Activated naive CD4-positive, alpha-beta T cell treated with anti-CD3 and anti-CD28 coated beads, Interleukin-2, amount 50 U/mL, for 16 hours (primary cell): ENCODE data around the gene UCHL5.
"Not testable (repeated sequence)": the region's sequence is repeated elsewhere in the genome, so short reads cannot be mapped to it uniquely, and the experiment has no call there.

Experiments used
- DNase-seq: peaks from one replicate; pipeline ENCODE4 v3.0.0-alpha.2; 2020

The UCHL5 gene

DNA sequence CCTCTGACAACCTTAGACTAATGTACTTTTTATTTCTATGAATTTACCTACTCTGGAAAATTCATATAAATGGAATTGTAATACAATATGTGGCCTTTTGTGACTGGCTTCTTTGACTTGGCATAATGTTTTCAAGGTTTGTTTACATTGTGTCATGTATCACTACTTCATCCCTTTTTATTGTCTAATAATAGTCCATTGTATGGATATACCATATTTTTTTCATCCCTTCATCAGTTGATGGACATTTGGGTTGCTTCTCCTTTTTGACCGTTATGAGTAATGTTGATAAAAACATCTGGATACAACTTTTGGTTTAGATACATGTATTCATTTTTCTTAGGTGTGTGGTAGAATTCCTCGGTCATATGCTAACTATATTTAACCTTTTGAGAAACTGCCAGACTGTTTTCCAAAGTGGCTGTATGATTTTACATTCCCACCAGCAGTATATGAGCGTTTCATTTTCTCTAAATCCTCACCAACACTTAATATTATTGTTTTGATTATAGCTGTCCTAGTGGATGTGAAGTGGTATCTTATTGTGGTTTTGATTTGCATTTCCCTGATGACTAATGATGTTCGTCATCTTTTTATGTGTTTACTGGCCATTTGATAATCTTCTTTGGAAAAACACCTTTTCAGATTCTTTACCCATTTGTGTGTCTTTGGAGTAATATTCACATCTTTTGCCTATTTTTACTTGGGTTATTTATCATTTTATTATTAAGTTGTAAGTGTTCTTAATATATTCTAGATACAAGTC is 3.7 kb upstream of the UCHL5 start:
- no peak for DNase-seq

DNA sequence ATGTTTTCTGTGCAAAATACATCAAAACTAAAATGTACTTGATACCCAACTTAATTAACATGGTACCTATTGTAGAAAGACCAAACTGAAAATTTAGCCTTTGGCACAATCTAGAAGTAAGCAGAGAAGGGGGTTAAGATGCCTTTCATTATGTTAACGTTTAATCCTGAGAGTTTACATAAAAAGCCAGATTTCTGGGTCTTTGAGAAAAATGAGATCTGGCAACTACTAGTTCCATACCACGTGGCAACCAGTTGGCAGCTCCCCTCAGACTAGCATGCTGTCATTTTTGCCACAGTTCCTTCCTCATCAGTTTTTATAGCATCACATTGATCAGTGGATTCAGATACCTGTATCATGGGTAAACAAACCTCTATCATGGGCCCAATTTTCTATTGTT is 1.8 kb upstream of the UCHL5 start:
- DNase-seq = no peak

DNA sequence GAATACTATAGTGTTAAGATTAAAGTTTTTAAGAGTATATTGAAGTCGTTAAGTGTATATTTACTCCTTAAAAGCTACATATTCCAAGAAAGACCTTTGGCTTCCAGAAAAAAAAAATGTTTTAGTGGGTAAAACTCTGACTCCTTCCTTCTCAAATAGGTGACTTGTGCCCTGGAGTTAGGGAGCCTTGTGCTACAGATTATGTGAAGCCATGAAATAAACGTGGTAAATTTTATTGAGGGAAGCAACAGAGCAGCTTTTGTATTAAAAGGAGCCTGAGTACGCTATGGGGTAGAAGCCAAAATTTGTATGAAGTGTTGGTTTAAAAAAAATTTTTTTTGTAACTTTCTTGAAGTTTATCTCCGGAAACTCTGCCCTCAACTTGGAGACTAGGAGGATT is 1.2 kb upstream of the UCHL5 start:
- DNase-seq = no peak

DNA sequence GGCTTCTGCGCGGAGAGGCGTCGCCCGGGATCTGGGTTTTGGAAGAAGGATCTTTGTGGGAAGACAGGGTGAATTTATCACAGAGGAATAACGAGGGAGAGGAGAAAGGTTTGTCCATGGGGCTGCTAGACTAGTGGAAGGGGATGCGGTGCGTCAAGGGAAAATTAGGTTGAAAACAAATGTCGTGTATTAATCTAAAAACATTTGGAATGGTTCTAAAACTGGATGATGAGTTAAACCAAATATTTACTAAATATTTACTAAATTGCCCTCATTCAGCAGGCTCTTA is 899 bp upstream of the UCHL5 start:
- no peak for DNase-seq

DNA sequence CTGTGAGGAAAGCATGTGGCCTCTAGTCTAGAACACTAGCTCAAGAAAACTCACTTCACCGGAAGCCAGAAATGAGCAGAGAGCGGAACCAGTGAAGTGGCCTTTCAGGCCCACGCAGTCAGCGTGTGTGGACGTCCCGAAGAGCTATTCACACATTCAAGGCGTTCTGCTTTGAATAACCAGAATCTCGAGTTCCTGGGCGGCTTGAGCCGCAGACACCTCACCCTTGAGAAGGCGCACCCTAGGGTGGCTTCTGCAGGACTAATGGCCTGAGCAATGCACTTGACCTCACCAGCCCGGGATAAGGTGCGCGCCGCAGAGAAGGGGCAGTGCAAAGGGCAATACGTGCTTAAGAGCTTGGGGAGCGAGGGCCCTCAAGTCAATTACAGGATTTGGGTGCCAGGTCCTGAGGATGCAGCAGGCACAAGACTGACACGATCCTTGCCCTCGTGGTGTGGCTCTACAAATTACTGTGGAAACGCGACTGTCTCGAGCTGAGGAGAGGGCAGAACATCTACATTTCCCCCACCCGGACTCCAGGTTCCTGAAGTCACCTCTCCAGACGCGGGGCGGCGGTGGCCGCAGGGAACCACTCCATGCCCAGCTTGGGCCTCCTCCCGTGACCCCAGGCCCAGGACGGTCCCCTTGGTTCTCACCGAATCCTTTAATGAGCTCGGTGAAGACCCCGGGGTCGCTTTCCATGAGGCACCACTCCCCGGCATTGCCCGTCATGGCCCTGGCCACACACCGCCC is 455 bp downstream of the UCHL5 start:
- DNase-seq = peak; percentile 57

DNA sequence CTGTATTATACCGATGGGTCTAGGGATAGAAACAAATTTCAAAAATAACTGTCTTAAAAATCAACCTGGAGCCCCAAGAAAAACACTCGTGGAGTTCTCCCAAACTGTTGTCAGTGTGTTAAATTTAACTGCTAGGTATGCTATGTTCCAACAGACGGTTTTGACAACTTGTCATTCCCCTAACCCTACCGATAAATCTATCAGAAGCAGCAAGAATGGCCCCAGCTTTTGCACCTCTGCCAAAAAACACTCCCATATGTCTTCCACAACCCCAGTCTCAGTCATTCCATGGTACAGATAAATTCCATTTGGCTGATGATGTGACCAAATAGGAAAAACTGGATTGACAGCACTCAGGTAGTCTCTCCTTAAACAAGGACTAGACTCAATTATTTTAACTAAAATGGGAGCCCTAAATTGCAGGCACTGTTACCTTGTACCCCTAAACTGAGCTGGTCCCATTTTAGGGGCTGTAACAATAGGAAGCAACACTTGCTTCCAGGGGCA is 4.9 kb downstream of the UCHL5 start:
- no peak for DNase-seq

DNA sequence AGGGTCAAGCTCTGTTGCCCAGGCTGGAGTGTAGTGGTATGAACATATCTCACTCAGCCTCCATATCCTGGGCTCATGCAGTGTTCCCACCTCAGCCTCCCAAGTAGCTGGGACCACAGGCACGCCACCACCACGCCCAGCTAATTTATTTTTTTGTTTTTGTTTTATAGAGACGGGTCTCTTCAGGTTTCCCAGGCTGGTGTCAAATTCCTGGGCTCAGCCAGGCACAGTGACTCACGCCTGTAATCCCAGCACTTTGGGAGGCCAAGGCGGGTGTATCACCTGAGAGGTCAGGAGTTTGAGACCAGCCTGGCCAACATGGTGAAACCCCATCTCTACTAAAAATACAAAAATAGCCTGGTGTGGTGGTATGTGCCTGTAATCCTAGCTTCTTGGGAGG is 10.2 kb downstream of the UCHL5 start:
- not testable (repeated sequence) for DNase-seq

DNA sequence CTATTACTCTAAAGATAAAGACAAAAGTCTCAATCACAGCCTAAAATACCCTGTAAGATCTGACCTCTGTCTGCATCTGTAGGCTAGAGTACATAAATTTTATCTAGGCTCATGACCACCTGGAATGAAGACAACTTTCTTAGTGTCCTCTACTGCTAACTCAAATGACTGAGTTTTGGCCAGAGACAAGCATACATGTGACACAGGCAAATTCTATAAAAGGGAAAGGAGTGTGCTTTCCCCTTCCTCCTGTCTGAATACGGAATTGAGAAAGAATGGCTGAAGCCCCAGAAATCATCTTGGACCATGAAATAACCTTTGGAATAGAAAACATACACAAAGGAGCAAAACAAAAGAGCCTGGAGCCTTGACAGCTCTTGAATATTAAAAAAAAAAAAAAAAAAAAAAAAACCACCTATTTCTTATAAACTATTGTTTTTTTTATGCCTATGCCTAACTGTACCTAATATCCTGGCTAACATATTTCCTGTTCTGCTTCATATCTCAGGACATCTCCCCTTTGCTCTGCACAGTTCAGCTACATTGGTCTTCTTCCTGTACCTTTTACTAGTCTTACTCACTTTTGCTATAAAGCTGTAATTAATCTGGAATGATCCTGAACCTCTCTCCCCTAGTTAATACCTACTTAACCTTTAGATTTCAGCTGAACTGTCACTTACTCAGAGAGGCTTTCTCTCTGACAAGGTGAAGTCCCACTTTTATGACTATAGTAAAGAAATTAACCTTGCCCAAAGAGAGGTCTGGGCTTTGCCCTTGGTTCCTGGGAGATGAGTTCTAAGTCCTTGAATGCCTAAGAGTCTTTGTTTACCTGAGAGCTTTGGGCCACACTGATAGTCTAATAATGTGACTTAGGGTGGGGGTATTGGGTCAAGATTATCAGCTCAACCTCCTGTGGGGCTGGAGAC is 16.1 kb downstream of the UCHL5 start:
- DNase-seq = no peak

DNA sequence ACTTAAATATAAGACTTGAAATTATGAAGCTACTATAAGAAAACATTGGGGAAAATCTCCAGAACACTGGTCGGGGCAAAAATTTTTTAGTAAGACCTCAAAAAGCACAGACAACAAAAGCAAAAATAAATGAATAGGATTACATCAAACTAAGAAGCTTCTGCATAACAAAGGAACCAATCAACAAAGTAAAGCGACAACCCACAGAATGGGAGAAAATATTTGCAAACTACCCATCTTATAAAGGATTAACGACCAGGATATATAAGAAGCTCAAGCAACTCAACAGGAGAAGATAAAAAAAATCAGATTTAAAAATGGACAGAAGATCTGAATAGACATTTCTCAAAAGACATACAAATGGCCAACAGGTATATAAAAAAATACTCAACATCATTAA is 19.1 kb downstream of the UCHL5 start:
- DNase-seq = no peak

DNA sequence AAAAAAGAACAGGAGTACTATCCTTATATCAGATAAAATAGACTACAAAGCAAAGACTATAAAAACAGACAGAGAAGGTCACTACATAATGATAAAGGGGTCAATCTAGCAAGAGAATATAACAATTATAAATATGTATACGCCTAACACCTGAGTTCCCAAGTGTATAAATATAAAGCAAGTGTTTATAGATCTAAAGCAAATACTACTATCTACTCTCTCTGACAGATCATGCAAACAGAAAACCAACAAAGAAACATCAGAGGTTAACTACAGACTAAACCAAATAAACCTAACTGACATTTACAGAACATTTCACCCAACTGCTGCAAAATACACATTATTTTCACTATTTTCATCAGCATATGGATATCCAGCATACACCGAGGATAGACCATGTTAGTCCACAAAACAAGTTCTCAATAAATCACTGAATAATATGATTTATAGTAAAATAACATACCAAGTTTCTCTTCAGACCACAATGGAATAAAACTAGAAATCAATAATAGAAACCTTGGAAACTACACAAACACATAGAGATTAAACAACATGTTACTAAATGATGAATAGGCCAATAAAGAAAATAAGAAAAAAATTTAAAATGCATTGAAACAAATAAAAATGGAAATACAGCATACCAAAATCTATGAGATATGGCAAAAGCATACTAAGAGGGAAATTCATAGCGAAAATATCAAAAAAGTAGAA is 22.7 kb downstream of the UCHL5 start:
- DNase-seq = no peak

DNA sequence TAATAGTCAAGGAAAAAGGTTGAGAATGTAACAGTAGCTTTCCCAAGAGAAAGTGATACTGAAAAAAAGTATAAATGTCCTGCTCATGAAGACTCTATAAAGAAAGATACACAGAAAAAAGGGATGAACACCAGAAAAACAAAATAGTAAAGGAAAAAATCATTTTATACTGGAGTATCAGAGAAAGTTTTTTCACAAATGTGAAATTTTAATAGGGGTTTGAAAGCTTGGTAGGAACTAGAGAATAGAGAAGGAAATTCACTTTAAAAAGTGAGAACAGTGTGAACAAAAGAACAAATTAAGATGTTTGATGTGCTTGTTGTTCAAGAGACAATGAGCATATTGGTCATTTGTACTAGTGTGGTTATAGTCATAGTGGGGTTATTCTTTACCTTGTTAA is 25.6 kb downstream of the UCHL5 start:
- no peak for DNase-seq

DNA sequence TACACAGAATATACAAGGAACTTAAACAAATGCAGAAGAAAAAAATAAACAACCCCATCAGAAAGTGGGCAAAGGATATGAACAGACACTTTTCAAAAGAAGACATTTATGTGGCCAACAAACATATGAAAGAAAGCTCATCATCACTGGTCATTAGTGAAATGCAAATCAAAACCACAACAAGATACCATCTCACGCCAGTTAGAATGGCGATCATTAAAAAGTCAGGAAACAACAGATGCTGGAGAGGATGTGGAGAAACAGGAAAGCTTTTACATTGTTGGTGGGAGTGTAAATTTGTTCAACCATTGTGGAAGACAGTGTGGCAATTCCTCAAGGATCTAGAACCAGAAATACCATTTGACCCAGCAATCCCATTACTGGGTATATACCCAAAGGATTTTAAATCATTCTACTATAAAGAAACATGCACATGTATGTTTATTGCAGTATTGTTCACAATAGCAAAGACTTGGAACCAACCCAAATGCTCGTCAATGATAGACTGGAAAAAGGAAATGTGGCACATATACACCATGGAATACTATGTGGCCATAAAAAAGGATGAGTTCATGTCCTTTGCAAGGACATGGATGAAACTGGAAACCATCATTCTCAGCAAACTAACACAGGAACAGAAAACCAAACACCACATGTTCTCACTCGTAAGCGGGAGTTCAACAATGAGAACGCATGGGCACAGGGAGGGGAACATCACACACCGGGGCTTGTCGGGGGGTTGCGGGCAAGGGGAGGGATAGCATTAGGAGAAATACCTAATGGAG is 26.3 kb downstream of the UCHL5 start:
- not testable (repeated sequence) for DNase-seq

DNA sequence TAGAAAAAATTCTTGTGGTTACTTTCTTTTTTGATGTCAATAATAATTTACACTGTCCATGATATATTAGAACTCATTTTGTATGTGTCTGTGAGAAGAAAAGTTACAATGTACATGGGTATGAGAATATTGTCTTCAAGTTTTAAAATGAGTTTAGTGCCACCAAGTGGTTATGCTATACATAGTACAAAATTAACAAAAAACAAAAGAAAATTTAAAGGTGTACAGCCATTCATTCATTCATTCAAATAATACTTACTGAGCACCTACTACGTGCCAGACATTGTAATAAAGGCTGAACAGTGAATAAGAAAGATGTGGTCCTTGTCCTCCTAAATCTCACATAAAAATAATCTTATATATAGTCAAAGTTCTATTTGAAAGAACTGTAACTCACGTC is 27.7 kb downstream of the UCHL5 start:
- DNase-seq = no peak

DNA sequence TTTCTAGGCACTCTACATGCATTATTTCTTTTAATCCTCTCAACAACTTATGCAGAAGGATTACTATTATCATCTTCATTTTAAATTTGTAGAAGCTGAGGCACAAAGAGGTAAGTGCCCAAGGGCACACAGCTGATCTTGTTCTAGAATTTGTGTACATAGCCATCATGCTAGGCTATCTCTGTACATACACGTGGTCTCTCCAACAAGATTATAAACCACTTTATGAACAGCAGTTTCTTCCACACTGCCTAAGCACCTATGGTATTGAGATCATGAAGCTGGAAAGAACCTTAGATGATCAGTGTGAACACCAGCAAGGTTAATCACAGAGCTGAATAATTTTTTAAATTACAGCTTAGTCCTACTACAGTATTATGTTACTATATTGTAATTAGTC is 28.9 kb downstream of the UCHL5 start:
- no peak for DNase-seq

DNA sequence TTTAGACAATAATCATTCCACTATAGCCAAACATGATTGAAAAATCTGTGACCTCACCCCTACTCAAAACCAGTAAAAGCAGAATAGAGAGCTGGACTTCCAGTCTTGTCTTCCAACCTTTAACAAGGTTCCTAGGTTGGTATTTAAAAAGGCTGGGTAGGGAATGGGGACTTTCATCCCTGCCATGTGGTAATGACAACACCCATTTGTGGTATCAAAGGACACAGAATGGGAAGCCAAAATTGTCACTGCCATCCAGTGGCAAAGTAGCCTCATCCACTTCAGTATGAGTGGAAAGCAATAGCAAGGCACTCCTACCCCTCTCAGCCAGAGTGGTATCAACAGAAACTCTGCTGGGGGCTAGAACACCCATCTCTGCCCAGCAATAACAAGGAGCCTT is 33.9 kb downstream of the UCHL5 start:
- DNase-seq = no peak

DNA sequence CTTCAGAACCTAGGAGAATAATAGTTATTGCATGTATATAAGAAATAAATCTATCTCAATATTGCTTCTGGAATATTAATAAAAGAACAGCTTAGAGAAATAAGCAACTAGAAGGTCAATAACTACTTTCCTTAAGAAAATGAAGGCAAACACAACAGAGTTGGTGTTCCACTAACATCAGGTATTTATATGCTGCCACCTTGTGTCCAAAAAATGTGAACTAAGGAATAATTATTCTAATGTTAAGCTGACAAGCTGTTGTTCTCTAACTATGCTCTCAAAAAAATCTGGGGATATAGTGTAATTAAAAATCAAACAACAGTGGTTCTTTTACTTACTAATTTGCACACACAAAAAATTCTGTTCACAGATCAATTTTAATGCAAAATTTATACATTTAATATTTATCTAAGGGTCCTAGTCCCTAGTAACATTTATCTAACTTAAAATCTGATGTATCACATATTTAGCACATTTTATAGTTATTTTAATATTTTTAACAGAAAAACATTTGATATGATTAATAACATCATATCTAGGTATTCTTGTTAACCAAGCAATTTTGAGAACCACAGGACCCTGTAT is 39.6 kb downstream of the UCHL5 start:
- no peak for DNase-seq

DNA sequence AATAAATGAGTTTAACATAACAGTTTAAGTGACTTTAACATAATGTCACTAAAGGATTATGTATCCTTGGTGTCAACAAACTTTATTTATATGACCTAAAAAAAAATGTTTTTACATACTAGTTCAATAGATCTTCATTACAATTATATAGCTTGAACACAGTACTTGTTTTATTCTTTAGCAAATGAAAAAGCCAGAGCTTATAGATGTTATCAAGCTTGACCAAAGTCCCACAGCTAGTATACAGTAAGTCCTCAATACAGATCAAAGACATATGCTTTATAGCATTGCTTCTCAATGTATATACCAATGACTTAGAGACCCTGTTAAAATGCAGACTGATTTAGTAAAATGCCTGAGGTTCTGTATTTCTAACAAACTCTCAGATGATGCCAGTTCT is 42.4 kb downstream of the UCHL5 start:
- no peak for DNase-seq

DNA sequence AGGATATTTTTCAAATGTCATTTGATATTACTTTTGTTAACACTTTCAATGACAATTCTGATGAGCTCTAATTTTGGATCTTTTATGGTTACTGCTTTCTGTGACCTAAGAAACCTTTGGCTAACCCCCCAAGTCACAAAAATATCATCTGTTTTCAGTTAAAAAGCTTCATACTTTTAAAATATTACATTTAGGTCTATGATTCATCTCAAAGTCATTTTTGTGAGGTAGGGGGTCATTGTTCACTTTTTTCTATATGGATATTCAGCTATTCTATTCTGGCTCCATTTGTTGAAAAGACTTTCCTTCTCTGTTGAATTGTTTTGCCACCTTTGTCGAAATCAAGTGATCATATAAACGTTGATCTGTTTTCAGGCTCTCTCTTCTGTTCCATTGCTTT is 44.8 kb downstream of the UCHL5 start:
- no peak for DNase-seq

DNA sequence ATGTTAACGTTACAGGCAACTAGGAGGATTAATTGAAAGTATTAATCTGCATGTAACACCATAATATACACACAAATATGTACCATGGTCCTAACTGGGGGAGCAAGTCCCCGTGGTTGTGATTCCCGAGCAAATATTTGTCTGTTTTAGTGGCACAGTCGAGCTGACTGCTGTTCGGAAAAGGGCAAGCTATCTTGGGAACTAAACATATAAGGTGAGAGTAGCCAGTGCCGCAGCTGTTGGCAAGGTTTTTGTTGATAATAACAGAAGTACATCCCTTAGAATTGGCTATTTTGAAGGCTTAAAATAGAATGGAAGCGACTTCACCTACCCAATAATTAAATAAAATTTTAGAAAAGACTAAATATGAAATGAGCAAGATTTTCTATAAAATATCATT is 45.5 kb downstream of the UCHL5 start:
- no peak for DNase-seq

DNA sequence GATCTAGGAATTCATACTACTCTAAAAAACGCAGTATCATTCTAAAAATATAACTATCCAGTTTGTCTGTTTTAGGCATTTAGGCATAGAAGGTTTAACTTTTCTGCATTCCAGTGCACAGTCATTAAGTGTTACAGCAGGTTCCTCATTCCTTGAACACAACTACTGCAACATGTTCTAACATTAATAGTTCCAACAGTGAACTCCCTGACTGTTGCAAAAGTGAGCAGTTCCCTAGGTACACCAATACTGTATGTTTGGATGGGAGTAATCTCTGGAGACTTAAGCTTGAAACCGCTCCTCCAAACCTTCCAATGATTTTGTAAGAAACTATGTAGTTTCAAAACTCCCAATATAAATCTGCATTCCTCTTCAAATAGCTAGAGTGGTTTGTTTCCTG is 46.2 kb downstream of the UCHL5 start:
- DNase-seq = no peak

DNA sequence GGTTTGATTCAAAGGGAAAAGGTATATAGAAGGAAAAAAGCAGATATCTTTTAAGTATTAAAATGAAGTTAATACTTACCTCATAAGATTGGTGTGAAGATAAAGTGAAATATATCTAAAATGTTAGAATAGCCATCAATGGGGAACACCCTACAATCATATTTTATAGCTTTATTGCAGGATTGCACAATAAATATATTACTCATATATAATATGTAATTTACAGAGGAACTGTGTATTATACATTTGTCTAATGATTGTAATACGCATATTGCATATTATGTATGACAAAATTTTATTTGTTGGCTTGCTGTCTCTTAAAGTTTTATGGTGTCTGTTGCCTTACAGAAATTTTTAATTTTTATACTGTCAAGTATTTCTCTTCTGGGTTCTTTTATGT is 47.8 kb downstream of the UCHL5 start:
- no peak for DNase-seq

DNA sequence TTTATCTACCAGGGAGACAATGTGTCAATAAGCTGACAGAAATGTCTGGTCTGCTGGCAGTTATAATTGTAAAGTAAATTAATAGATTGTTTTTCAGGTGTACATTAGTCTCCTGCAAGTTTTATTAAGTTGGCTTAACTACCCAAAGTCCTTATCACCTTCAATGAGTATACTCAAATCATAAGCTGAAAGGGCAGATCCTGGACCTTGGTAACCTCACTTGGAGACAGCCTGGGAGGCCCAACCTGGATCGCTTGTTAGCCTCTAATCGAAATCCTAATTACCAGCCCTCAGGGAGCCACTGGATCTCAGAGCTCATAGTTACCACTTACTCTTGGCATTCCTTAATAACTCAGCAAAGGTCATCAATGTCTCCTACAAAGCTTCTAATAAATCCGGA is 49.7 kb downstream of the UCHL5 start:
- no peak for DNase-seq
